Muscle of back (tissue), 11 donors: ENCODE results near the gene HDGF. TPM values are rescaled to one million over a fixed set of nuclear protein-coding genes. Genes with fewer than 3 reads are reported as not detected.

ENCODE experiments used
- DNase-seq, 3 donors: peaks; one replicate each; pipeline versions ENCODE4 v3.0.0 to v3.0.0-alpha.2; 2013
- polyA plus RNA-seq, 10 donors: library from polyadenylated mRNA; unstranded; fragments of 120-200 nt; gene quantifications; one replicate each; pipeline ENCODE4 v1.2.1, GENCODE V29; 2013; ENCODE audit not compliant: insufficient read length in 10 of 10

HDGF gene
- polyA plus RNA-seq, 10 donors: 117 to 171 (median 142) TPM

DNA sequence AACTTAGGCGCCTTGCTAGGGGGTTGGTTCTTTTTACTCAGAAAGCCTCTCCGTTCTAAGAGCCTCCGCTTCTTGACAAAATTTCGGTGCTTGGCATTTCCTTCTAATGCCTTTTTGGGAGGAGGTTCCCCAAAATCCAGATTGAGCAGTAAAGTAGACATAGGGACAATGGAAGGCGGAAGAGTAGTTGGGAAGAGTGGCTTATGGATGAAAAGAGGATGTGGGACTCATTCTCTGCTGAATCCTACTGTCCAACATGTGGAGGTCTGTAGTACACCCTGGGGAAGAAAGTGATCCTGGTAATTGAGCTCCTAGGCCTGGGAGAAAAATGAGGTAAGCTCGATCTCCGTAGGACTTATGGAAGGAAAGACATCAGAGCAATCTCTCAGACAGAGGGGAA, 24.0 kb downstream of the HDGF start:
- no peak for DNase-seq

DNA sequence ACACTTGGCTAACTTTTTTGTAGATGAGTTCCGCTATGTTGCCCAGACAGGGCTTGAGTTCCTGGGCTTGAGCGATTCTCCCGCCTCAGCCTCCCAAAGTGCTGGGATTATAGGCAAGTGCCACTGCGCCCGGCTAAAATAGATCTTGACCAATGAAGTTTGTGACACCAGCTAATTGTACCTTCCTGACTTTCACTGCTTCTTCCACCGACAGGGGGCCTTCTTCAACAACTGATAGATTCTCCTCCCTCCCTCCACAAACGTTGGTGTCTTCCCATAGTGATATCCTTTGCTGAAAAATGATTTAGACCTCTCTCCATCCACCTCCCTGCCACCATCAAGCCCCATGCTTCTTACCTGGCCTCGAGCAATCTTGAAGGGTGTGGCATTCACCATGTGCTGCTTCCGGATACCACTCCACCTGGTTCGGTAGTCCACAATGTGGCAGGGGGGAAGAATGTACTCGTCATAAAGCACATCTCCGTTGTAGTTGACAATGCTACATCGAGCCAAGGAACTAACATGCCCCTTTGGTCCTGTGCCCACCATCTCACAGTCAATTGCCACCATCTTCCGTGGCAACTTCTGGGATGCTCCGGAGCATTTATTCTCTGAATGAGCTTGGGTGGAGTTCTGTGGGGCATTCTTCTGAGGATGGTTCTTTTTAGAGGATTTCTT, 24.8 kb downstream of the HDGF start:
- DNase-seq: peak in 2 of 3 donors; percentile 62 to 76

DNA sequence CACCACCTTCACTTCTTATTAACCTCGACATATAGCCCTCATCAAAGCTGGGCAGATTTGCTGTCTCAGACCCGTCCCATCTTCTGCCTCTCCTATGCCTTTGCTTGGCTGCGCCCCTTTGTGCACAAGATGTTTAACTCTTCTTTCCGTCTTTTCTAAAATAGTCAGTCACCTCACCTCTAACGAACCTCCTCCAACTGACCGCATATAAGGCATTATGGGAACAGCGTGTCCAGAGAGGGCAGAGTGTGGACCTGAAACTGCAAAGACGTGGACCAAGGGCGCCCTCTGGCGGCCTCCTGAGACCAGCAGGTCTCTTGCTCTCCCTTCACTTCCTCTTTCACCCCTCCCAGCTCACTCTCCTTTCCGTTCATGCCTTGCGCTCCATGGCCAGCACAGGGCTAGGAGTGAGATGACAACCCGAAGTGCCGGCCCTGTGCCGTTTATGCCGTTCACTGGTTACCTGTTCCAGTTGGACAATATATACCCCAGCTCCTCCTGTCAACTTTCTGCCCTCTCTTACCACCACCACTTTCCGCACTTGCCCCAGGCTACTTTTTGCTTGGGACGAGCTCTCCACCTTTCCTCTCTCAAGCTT, 25.7 kb downstream of the HDGF start:
- DNase-seq: peak; percentile 83 to 95 (median 94)

DNA sequence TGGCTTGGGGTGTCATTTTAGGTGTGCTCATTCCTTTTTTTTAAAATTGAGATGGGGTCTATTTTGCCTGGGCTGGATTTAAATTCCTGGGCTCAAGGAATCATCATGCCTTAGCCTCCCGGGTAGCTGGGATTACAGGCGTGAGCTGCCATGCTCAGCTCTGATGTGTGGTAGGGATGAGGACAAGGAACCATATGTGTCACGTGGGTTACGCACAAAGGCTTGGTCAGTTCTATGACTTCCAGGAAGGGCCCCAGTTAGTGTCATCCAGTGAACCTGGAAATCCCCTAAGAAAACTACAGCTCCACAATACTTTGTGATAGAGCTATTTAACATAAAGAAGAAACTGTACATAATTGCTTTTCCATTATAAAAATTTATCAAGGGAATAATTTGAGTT, 29.9 kb downstream of the HDGF start:
- no peak for DNase-seq

DNA sequence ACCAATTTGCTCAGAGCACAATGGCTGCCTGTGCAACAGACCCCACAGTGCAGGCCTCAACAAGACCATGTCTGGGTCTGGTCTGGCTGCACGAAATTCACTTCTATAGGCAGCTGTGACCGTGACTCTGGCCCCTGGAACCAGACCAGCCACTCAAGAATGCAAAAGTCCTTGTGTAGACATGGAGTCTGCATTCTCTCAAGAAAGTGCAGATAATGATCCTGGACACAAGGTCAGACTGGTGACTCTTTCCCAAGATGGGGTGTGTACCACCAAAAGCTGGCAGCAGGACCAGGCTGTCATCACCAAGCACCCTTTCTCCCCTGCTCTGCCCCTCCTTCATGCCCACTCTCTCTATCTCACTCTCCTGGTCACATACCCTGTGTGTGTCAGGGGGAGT, 30.3 kb downstream of the HDGF start:
- no peak for DNase-seq

DNA sequence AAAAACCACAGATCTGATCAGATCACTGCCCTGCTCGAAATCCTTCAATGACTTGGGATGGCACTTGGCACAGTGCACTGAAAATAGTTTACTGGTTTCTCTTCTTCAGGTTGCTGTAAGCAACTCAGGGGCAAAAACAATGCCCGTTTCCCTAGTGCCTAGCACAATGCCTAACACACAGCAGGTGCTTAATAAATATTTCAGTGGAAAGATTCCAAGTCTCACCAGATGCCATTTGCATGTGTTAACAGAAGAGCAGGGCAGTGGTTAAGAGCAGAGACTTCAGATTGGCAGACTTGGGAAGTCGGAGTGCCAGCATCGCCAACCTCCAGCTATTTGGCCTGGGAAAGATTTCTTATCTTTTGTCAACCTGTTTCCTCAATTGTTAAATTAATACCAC, 34.1 kb downstream of the HDGF start:
- no peak for DNase-seq

DNA sequence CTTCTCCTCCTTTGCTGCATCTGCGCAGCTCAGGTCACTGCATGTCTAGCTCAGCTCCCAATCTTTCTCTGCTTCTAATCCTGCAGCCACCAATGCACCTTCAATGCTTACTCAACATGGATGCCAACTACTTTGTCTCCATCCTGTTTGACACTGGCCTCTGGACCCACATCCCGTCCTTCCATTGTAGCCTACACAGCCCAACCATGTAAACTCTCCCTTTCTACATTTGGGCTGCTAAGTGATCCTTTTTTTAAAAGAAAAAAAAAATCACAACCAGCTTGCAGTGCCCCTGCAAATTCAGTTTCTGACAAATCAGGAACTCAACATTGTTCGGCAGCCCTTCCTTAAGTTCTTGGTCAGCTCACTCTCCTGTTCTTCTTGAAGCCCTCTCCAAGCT, 36.6 kb downstream of the HDGF start:
- no peak for DNase-seq

DNA sequence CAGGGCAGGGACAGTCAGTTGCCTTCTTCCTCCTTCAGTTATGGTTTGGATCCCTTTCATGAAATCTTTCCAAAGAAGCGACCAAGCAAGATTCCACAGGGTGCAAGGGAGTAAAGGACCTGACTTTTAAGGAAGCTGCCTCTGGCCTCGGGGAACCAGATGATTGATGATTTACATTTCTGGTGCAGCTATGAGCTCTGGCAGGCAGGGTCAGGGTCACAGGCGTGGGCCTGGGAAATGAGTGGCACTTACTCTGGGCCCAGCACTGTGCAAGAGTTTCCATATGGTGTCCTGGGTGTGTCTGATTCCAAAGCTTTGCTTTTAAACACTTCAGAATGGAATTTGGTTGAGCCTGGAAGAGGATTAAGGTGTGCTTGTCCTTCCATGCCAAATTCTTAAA, 38.8 kb downstream of the HDGF start:
- no peak for DNase-seq

DNA sequence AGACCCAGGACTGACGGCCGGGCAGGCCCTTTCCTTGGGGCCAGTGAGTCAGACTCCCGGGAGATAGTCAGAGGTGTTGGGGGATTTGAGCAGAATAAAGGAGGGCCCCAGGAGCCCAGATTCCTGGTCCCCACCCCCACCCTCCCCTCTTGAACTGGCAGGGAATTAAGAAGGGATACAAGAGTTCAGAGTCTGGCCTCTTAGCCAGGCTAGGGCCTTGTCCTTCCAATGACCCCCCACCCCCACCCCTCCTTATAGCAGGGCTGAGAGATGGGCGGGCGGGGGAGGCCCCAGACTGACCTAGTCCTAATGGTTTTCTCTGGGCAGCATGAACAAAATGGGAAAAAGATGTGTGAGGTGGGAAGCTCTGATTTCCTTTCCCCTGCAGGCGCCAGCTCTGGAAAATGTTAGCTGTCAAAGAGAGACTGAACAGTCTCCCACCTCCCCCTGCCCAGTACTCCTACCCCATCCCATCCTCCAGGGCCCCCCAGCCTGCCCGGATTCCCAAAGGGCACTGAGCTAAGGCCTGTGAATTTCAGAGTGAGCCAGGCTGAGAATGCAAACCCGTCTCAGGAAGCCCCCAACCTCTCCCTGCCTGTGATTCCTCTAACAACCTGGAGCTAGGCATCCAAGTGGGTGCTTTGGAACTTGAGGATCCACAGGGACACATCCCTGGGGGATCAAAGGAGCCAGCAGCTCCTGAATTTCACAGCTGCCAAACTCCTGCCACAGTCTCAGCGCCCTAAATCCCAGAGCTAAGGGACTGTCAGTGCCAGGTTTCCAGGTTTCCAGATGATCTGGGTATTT, 40.3 kb downstream of the HDGF start:
- DNase-seq: peak in 2 of 3 donors; percentile 67 to 78

DNA sequence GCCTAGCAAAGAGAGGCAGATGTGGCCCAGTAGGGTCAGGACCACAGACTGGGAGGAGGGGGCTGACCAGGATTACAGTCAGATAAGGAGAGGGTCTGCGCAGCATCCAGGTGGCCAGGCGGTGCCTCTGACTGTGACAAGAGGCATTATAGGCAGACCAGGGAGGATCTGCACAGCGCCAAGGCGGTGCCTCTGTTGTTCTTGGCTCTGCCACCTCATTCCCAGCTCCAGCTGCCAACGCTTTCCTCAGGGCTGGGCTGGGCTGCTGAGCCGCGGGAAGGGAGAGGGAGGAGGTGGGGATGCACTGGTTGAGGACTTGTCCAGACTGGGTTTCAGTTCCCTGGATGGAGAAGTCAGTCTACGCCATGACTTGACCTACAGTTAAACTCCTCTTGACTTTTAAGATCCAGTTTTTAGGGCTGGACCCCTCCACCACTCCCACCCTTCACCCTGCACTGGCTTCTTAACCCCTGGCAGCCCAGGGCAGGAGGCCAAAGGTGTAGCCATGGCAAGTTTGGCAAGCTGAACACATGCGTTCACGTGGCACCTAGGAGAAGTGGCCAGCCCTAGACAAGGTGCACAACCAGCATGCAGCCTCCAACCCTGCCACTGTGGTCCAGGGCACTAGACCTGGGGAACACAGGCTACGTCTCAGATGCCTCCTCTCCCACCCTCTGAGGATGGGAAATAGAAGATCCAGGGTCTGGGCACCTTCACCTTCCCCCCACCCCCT, 41.6 kb downstream of the HDGF start:
- peak in 2 of 3 donors; percentile 63 to 70 for DNase-seq

DNA sequence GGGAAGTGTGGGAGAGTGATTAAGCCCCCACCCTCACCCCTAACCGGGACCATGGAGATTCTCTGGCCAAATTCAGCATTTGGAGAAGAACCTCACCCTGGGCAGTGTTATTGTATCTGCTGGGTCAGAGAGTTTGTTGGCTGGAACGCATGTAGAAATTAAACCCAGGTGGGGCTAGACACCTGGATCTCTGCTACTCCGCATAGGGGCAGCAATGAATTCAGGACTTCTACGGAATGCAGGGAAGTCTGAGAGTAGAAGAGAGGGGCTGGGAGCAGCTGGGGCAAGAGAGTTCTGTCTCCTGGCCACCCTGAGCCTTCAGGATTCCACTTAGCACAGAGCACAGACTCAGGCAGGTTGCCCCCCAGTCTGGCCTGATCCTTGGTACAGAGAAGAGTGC, 42.4 kb downstream of the HDGF start:
- peak in 1 of 3 donors; percentile 48 for DNase-seq

DNA sequence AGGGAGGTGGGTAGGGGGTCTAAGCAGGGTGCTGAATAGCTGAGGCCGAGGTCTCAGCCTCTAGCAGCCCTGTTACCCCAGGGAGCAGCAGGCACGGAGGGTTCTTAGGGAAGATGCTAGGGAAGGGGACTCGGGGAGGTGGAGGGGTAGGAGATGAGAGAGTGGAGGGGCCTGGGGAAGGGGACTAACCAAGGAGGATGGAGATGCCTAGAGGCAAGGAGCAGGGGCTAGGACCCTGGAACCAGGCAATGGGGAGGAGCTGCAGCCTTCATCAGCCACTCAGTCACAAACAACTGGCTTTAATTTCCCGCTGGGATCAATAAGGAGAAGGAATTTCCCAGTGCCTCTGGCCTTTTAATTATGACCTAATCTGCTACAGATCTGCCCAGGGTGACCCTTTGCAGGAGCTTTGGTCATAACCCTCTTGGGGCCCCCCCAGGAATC, 43.2 kb downstream of the HDGF start:
- DNase-seq: no peak

DNA sequence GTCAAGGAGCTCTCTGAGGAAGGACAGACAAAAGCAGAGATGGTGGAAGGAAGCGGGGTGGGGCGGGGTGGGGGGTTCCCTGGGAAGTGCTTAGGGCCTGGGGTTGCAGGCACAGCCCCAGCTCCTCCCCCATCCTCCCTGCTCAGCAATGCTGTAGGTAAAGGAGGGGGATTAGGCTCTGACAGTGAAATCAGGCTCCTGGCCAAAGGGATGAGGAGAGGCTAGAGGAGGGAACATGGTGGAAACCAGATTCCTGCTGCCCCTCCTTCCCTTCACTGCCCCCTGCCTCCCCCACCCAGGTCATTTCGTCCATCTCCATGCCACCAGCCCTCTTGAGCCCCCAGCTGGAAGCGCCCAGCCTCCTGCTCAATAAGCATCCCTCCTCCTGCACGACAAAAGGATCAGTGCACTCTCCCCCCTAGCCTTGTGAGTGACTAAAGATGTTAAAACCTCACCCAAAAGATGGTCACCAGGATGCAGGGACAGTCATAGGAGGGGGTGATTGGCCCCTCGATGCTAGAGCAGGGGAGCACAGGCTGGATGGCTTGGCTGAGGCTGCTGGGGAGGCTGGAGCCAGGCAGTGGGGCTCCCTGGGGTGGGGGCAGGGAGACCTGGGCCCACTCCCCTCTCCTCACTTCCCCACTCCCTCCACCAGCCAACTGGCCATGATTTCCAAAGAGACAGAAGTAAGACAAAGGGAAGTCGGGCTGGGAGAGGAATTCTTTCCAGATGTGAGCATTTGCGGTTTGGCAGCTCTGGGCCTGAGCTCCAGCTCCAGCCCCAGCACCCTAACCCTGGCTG, 43.9 kb downstream of the HDGF start:
- peak; percentile 68 to 94 (median 85) for DNase-seq

DNA sequence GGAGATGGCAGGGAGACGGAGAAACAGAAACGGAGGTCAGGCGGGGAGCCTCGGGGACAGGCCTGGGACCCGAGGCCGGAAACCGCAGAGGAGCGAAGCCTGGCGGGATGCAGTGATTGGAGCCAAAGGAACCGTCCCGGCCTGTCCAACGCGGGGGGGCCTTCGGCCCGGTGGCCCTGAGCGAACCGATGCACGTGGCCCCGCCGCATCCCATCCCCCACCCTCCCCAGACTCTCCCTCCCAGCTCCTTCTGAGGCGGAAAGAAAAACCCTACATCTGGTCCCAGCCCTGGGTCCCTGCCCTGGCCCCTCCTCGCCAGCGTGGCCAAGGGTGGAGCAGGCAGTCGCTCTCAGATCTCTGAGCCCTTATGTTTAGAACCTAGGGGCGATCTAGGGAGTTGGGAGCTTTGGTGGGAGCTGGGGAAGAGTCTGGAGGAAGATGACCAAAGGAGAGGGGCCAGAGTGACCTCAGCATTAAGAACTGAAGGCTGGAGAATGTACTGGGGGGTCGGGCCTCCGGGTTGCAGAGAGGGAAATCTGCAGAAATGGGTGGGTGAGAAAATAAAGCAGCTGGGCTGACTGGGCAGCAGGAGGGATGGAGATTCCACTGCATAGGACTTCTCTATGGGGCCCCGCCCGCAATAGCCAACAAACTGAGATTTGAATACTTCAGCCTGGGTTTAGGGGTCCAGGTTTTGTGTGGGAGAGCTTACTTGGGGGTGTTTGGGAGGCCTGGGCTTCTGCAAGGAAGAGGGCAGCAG, 44.6 kb downstream of the HDGF start:
- DNase-seq: peak; percentile 82 to 97 (median 94)

DNA sequence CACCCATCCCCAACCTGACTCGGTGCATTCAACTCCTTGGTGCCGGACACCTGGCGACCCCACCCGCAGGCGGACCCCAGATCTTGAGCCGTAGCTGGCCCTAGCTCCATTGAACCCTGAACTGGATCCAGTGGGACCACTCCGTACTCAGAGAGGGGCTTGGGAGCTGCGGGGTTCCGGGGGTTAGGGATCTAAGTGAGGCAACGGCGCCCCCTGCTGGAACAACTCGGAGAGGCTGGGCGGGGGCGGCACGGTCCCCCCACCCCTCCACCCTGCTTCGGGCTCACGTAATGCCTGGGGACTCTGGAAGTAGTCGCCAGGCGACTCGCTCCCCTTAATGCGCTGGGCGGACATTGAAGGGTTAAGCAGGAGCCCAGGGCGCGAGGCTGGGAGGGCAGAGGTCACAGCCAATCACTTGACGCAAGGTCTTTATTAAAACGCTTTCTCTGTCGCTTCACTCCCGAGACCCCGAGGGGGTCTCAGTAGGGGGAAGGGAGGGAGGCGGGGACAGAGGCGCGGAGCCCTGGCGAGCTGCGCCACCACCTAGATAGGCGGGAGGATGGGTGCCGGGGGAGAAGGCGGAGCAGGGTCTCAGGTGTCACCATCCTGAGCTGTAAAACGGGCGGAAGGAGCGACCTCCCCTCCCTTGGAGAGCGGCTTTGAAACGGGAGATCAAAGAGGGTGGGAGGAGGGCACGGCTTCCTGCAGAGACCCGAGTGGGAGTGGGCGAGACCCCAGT, 45.4 kb downstream of the HDGF start:
- DNase-seq: peak; percentile 78 to 96 (median 89)

DNA sequence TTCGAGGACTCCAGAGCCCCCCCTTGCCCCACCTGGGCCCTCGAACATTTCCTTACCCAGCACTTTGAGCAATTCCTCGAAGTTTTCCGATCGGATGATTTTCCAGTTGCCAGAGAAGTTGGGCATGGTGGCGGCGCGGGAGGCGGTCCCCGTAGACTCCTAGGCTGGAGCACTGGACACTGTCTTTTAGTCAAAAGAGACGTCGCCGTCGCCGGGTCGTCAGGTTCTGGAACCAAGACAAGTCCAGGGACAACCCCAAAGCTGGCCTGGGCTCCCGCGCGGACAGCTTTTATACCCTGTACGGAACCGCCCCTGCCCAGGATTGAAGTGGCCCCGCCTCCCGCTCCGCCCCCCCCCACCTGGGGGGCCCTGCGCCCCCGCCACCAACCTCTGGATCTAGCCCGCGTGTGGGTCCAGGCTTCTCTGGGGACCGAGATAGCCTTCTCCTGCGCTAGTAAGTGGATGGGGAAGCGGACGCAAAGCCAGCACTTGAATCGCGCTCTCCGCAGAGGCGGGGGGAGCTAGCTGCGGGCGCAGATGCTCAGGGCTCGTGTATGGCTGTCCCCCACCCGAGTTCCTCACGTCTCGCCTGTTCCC, 46.1 kb downstream of the HDGF start, which contains the start of gene CRABP2:
Gene CRABP2 (minus strand): TSS at position 263 of the 597 bp plus-strand sequence. CDS start 137 bp downstream, at position 126.
- peak; percentile 68 to 95 (median 78) for DNase-seq

DNA sequence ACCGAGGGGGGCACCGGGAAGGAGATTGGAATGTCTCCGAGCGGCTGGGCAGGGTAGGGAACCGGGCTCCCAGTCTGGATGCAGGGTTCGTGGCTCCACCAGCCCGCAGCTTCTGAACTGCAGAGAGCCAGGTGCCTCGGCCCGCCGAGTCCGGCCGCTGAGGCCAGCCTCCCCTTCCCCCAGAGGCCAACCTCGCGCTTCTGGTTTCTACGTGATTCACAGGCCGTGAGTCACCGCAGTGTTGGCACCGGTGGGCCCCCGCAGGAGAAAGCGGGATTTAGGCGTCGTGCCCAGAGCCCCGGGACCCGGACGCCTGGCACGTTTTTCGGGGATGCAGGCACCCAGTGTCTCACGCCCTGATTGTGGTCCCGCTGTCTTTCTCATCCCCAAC, 46.5 kb downstream of the HDGF start:
- peak in 1 of 3 donors; percentile 69 for DNase-seq

DNA sequence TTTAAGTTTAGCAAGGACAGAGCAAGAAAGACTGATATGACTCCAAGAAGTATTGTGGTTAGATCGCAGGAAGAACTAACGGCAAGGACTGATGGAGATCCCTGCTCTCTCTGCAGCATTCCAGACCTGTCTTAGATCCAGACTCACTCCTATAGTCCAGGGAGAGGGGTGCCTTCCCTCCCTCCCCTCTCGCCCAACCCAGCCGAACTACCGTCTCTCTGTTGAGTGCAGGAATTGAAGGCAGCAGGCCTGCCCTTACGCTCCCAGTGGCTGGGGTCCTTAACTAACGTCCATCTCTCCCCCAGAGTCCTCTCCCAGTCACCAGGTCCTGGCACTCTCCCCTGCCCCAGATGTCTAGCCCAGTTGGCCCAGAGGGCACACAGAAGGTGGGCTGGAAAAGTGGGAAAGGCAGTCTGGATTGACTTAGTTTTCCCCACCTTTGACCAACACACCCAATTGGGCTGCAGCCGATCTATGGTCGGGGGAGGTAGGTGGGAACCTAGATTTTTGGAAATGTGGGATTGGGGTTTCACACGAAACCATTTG, 47.2 kb downstream of the HDGF start:
- DNase-seq: peak in 1 of 3 donors; percentile 50

DNA sequence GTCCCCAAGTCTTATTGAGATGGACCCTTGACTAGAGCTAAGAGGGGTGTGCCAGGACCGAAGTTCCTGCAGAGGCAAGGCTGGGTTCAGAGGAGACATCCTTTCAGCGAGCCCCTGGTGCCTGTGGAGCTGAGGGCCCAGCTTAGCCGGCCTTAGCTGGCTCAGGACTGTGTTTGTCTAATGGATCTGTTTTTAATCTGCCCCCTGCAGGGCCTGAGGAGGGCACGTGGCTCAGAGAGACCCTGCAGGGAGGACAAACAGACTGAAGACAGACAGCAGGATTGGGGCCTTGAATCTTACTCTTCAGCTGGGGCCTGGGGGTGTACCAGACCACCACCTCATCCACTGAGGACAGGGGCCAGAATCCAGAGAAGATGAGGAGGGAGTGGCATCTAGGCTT, 47.7 kb downstream of the HDGF start:
- peak in 1 of 3 donors; percentile 26 for DNase-seq
